ENCODE results near the gene CAV2. TPM values are rescaled to one million over a fixed set of nuclear protein-coding genes. Genes with fewer than 3 reads are reported as not detected.
A peak's percentile ranks its signal among the peaks of the same experiment; 100 is the strongest.

Gene CAV2
- total RNA-seq, 1 donor: 67.3 TPM

DNA sequence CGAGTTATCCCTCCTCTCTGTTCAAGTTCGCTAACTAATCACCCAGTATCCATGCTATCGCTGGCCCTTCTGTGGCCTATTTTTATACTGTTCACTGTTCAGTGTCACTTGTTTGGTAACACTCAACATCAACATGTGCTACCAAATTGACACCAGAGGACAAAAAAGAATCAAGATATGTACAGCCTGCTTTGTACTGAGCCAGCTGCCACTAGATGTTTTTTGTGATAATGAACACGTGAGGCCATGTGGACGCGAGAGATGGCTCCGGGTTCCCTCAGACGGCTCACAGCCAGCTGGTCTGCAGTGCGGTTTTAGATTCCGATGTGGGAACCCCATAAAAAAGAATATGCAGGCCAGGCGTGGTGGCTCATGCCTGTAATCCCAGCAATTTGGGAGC lies 46.5 kb downstream of the CAV2 start:
- DNase-seq (ENCODE audit: insufficient read length, low spot score, missing footprints): no peak
- Histone ChIP-seq H3K9me3 (ENCODE audit: low read depth, low read length) (no peaks in the 10 kb centered on the region), H3K79me2 (ENCODE audit: insufficient read depth, low read length) (peaks cover 89% of the 10 kb centered on the region), H3K36me3 (ENCODE audit: insufficient read depth, low read length) (peaks cover 78% of the 10 kb centered on the region), H3K4me1 (ENCODE audit: insufficient read depth, low read length) (peaks cover 51% of the 10 kb centered on the region), H3K4me2 (ENCODE audit: insufficient read depth, low read length) (no peak overlapping the region), H2AFZ (ENCODE audit: low read length) (no peak overlapping the region), H4K20me1 (ENCODE audit: insufficient read depth, low read length) (peaks cover 3% of the 10 kb centered on the region), H3K27me3 (ENCODE audit: insufficient read depth, low read length) (no peaks in the 10 kb centered on the region), H3K27ac (ENCODE audit: low read depth, low read length) (peak overlapping the region; percentile 11), H3K4me3 (ENCODE audit: insufficient read depth, low read length) (no peak overlapping the region)
- TF ChIP-seq, protein P1, sequence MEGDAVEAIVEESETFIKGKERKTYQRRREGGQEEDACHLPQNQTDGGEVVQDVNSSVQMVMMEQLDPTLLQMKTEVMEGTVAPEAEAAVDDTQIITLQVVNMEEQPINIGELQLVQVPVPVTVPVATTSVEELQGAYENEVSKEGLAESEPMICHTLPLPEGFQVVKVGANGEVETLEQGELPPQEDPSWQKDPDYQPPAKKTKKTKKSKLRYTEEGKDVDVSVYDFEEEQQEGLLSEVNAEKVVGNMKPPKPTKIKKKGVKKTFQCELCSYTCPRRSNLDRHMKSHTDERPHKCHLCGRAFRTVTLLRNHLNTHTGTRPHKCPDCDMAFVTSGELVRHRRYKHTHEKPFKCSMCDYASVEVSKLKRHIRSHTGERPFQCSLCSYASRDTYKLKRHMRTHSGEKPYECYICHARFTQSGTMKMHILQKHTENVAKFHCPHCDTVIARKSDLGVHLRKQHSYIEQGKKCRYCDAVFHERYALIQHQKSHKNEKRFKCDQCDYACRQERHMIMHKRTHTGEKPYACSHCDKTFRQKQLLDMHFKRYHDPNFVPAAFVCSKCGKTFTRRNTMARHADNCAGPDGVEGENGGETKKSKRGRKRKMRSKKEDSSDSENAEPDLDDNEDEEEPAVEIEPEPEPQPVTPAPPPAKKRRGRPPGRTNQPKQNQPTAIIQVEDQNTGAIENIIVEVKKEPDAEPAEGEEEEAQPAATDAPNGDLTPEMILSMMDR (IDR thresholded peaks at IDR 0.05; ENCODE audit: extremely low read depth, low read depth, low read length): no peak

DNA sequence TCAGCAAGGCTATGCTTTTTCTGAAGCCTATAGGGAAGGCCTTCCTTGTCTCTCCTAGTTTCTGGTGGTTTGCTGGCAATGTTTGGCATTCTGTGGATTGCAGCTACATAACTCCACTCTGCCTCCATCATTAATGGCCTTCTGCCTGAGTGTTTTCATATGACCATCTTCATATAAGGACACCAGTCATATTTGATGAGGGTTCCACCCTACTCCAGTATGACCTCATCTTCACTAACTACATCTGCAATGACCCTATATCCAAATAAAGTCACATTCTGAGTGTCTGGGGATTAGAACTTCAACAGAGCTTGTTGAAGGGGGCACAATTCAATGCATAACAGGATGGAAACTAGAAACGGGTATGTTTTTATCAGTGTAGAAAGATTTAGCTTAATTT lies 47.4 kb downstream of the CAV2 start:
- Histone ChIP-seq H3K4me2 (ENCODE audit: insufficient read depth, low read length) (peak overlapping the region; percentile 22), H3K4me1 (ENCODE audit: insufficient read depth, low read length) (peaks cover 46% of the 10 kb centered on the region), H3K36me3 (ENCODE audit: insufficient read depth, low read length) (peaks cover 84% of the 10 kb centered on the region), H2AFZ (ENCODE audit: low read length) (no peak overlapping the region), H3K9me3 (ENCODE audit: low read depth, low read length) (no peaks in the 10 kb centered on the region), H3K27ac (ENCODE audit: low read depth, low read length) (peak overlapping the region; percentile 83), H4K20me1 (ENCODE audit: insufficient read depth, low read length) (peaks cover 2% of the 10 kb centered on the region), H3K4me3 (ENCODE audit: insufficient read depth, low read length) (no peak overlapping the region), H3K79me2 (ENCODE audit: insufficient read depth, low read length) (peaks cover 89% of the 10 kb centered on the region), H3K27me3 (ENCODE audit: insufficient read depth, low read length) (no peaks in the 10 kb centered on the region)
- DNase-seq (ENCODE audit: insufficient read length, low spot score, missing footprints): no peak
- TF ChIP-seq, protein P1 (IDR thresholded peaks at IDR 0.05; ENCODE audit: extremely low read depth, low read depth, low read length): no peak

DNA sequence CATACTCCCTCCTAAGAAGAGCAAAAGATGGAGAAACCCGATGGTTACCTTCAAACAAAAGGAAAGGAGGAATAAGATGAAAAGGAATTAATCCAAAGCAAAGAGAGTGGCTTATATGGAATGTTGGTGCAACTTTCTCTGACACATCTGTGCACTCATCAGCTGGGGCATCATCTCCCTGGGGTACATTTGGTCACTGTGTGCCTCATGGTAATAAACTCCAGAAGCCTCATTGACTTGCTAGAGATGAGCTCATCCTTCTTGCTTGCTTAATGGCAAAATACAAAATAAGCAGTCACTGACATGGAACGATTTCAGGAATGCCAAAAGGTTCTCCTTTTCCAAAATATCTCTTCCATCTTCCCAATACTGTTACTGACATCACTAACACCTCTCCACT lies 47.8 kb downstream of the CAV2 start:
- Histone ChIP-seq H3K27ac (ENCODE audit: low read depth, low read length) (peak overlapping the region; percentile 83), H3K36me3 (ENCODE audit: insufficient read depth, low read length) (peaks cover 84% of the 10 kb centered on the region), H2AFZ (ENCODE audit: low read length) (no peak overlapping the region), H3K4me2 (ENCODE audit: insufficient read depth, low read length) (peak overlapping the region; percentile 22), H3K9me3 (ENCODE audit: low read depth, low read length) (no peaks in the 10 kb centered on the region), H3K4me3 (ENCODE audit: insufficient read depth, low read length) (no peak overlapping the region), H3K27me3 (ENCODE audit: insufficient read depth, low read length) (no peaks in the 10 kb centered on the region), H3K79me2 (ENCODE audit: insufficient read depth, low read length) (peaks cover 89% of the 10 kb centered on the region), H3K4me1 (ENCODE audit: insufficient read depth, low read length) (peaks cover 44% of the 10 kb centered on the region), H4K20me1 (ENCODE audit: insufficient read depth, low read length) (no peaks in the 10 kb centered on the region)
- no peak for DNase-seq (ENCODE audit: insufficient read length, low spot score, missing footprints)
- TF ChIP-seq, protein P1 (IDR thresholded peaks at IDR 0.05; ENCODE audit: extremely low read depth, low read depth, low read length): no peak

DNA sequence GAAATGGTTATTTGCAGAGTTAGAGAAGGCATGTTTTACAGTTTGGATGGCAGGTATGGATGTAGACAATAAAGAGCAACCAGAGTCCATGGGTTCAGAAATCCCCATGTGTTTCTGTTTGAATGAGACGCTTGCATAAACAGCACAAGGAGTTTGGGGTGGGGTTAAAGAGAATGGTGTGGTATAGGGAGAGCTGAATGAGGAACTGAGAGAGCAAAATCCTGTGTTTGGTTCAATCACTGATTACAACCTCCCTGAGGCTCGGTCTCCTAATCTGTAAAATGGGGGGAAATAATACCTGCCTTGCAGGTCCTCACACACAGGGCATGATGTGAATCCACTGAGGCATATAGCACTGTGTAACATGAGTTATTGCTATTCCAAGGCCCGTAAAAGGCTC lies 49.0 kb downstream of the CAV2 start:
- H3K27me3 ChIP-seq (ENCODE audit: insufficient read depth, low read length): no peaks in the 10 kb centered on the region
- peaks cover 89% of the 10 kb centered on the region for H3K79me2 ChIP-seq (ENCODE audit: insufficient read depth, low read length)
- H3K4me2 ChIP-seq (ENCODE audit: insufficient read depth, low read length): no peak overlapping the region
- H3K9me3 ChIP-seq (ENCODE audit: low read depth, low read length): no peaks in the 10 kb centered on the region
- TF ChIP-seq, protein P1 (IDR thresholded peaks at IDR 0.05; ENCODE audit: extremely low read depth, low read depth, low read length): no peak
- no peak overlapping the region for H3K4me3 ChIP-seq (ENCODE audit: insufficient read depth, low read length)
- H3K36me3 ChIP-seq (ENCODE audit: insufficient read depth, low read length): peaks cover 90% of the 10 kb centered on the region
- peak overlapping the region; percentile 83 for H3K27ac ChIP-seq (ENCODE audit: low read depth, low read length)
- H3K4me1 ChIP-seq (ENCODE audit: insufficient read depth, low read length): peaks cover 37% of the 10 kb centered on the region
- DNase-seq (ENCODE audit: insufficient read length, low spot score, missing footprints): no peak
- no peak overlapping the region for H2AFZ ChIP-seq (ENCODE audit: low read length)
- H4K20me1 ChIP-seq (ENCODE audit: insufficient read depth, low read length): no peaks in the 10 kb centered on the region
